PC-9 (cell line): Measurements from ENCODE around the gene TRIM42. TPM values are rescaled to one million over a fixed set of nuclear protein-coding genes. Genes with fewer than 3 reads are reported as not detected.
A peak's percentile ranks its signal among the peaks of the same experiment; 100 is the strongest.

Experiments
- BruUV-seq: library from RNA; stranded (reverse); fragments of 400-500 nt; replicated peaks from 2 replicates; lab custom pipeline; 2021; lab: Mats Ljungman, UMichigan
- CTCF ChIA-PET: fragments of 300-600 bp; sonication (Branson Sonifier 250); formaldehyde crosslinking; loops from one replicate; lab custom pipeline; 2022; ENCODE audit warnings: antibody characterized with exemption; lab: Charles Lee
- POLR2A ChIA-PET: fragments of 300-600 bp; sonication (Branson Sonifier 250); formaldehyde crosslinking; loops from one replicate; lab custom pipeline; 2022; ENCODE audit warnings: antibody characterized with exemption; ENCODE audit not compliant: unreplicated experiment; lab: Charles Lee
- DNase-seq, 2 experiments: peaks; one replicate each; pipeline versions ENCODE4 v3.0.0 to v3.0.0-alpha.2; 2015 to 2022; ENCODE audit warnings: mixed read lengths in 1 of 2
- H2AFZ ChIP-seq: fragments of 200-600 bp; sonication (generic); 2 replicates; pipeline ENCODE4 v1.8.1; 2017; ENCODE audit warnings: antibody characterized with exemption
- H3F3A ChIP-seq: fragments of 200-600 bp; sonication (generic); 2 replicates; pipeline ENCODE4 v1.8.1; 2017; ENCODE audit warnings: antibody characterized with exemption, mild to moderate bottlenecking, low read depth; ENCODE audit not compliant: insufficient read depth
- H3K27ac ChIP-seq: fragments of 200-600 bp; sonication (generic); 2 replicates; pipeline ENCODE4 v1.6.1; 2016; ENCODE audit warnings: mixed run types
- H3K27me3 ChIP-seq: fragments of 200-600 bp; sonication (generic); 2 replicates; pipeline ENCODE4 v1.6.1; 2016; ENCODE audit warnings: low read depth, mixed run types; ENCODE audit not compliant: insufficient read depth
- H3K36me3 ChIP-seq: fragments of 200-600 bp; sonication (generic); 2 replicates; pipeline ENCODE4 v1.6.1; 2016; ENCODE audit warnings: low read depth, mixed run types
- H3K4me1 ChIP-seq: fragments of 200-600 bp; sonication (generic); replicated peaks from 2 replicates; pipeline ENCODE4 v1.6.1; 2016; ENCODE audit warnings: mixed run types; ENCODE audit not compliant: insufficient read depth
- H3K4me2 ChIP-seq: fragments of 200-600 bp; sonication (generic); 2 replicates; pipeline ENCODE4 v1.6.1; 2017; ENCODE audit warnings: mixed run types
- H3K4me3 ChIP-seq: fragments of 200-600 bp; sonication (generic); 2 replicates; pipeline ENCODE4 v1.6.1; 2016; ENCODE audit warnings: mixed run types
- H3K79me2 ChIP-seq: fragments of 200-600 bp; sonication (generic); 2 replicates; pipeline ENCODE4 v1.6.1; 2017; ENCODE audit warnings: low read depth, mixed run types
- H3K9me2 ChIP-seq: fragments of 200-600 bp; sonication (generic); 2 replicates; pipeline ENCODE4 v1.8.1; 2017; ENCODE audit warnings: mild to moderate bottlenecking; ENCODE audit not compliant: insufficient read depth
- H3K9me3 ChIP-seq: fragments of 200-600 bp; sonication (generic); 2 replicates; pipeline ENCODE4 v1.8.1; 2016; ENCODE audit warnings: low read depth; ENCODE audit not compliant: insufficient read depth
- H4K20me1 ChIP-seq: fragments of 200-600 bp; sonication (generic); 2 replicates; pipeline ENCODE4 v1.8.1; 2017; ENCODE audit not compliant: insufficient read depth
- EZH2 ChIP-seq: fragments of 200-600 bp; sonication (generic); IDR thresholded peaks from 2 replicates; pipeline ENCODE4 v1.8.0; 2017; ENCODE audit warnings: antibody characterized with exemption, low read depth
- intact Hi-C: fragments of 100-400 bp; cut with micrococcal nuclease; formaldehyde crosslinking; loops from one replicate; pipeline ENCODE4 v1.10.0; 2022; ENCODE audit not compliant: unreplicated experiment
- total RNA-seq: library from RNA; stranded (reverse); gene quantifications from 2 replicates; pipeline ENCODE4 v1.2.3, GENCODE V29; 2021
- TF ChIP-seq, protein P1 (sequence below): fragments of 200-600 bp; sonication (generic); conservative IDR thresholded peaks from 2 replicates; pipeline ENCODE4 v1.6.1; 2017; ENCODE audit warnings: mixed run types, antibody characterized with exemption, mild to moderate bottlenecking, moderate library complexity

The TRIM42 gene
- total RNA-seq, 1 experiment from 2014 or later: not detected

DNA sequence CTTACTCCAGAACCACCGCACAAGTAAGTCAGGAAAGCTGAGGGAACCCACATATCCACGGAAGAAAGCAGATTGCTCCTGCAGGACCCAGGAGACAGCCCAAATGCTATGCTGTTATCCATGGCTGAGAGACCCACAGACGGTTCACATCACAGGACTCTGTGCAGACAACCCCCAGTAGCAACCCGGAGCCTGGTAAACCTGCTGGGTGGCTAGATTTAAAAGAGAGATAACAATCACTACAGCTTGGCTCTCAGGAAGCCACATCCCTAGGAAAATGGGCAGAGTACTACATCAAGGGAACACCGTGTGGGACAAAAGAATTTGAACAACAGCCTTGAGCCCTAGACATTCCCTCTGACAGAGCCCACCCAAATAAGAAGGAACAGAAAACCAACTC lies 13.8 kb upstream of the TRIM42 start:
- no peaks in the 10 kb centered on the region for H4K20me1 ChIP-seq
- CTCF ChIA-PET: no interaction called here
- intact Hi-C loops: no loop called here

DNA sequence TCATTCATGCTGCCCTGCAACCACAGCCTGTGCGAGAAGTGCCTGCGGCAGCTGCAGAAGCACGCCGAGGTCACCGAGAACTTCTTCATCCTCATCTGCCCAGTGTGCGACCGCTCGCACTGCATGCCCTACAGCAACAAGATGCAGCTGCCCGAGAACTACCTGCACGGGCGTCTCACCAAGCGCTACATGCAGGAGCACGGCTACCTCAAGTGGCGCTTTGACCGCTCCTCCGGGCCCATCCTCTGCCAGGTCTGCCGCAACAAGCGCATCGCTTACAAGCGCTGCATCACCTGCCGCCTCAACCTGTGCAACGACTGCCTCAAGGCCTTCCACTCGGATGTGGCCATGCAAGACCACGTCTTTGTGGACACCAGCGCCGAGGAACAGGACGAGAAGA lies 4.7 kb downstream of the TRIM42 start:
- ChIA-PET CTCF (no interaction called here), POLR2A (no interaction called here)
- Histone ChIP-seq H3K9me3 (no peaks in the 10 kb centered on the region), H3K27me3 (no peaks in the 10 kb centered on the region), H2AFZ (no peak overlapping the region), H3K4me1 (no peaks in the 10 kb centered on the region), H4K20me1 (no peaks in the 10 kb centered on the region), H3F3A (no peaks in the 10 kb centered on the region), H3K79me2 (no peaks in the 10 kb centered on the region), H3K9me2 (no peaks in the 10 kb centered on the region), H3K27ac (no peak overlapping the region), H3K36me3 (no peaks in the 10 kb centered on the region), H3K4me3 (no peak overlapping the region), H3K4me2 (no peak overlapping the region)
- TF ChIP-seq, protein P1, sequence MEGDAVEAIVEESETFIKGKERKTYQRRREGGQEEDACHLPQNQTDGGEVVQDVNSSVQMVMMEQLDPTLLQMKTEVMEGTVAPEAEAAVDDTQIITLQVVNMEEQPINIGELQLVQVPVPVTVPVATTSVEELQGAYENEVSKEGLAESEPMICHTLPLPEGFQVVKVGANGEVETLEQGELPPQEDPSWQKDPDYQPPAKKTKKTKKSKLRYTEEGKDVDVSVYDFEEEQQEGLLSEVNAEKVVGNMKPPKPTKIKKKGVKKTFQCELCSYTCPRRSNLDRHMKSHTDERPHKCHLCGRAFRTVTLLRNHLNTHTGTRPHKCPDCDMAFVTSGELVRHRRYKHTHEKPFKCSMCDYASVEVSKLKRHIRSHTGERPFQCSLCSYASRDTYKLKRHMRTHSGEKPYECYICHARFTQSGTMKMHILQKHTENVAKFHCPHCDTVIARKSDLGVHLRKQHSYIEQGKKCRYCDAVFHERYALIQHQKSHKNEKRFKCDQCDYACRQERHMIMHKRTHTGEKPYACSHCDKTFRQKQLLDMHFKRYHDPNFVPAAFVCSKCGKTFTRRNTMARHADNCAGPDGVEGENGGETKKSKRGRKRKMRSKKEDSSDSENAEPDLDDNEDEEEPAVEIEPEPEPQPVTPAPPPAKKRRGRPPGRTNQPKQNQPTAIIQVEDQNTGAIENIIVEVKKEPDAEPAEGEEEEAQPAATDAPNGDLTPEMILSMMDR: no peak
- no peak for TF ChIP-seq EZH2
- no TSS peak for BruUV-seq
- intact Hi-C loops: no loop called here
- no peak for DNase-seq

More for the DNA sequence above, 13.8 kb upstream of the TRIM42 start:
- Histone ChIP-seq H2AFZ (no peak overlapping the region), H3K4me1 (no peaks in the 10 kb centered on the region), H3K9me2 (peaks cover 6% of the 10 kb centered on the region; the same call in 1 of the 2 replicates), H3K4me3 (no peak overlapping the region), H3K79me2 (no peaks in the 10 kb centered on the region), H3K4me2 (no peak overlapping the region), H3K27ac (no peak overlapping the region), H3F3A (no peaks in the 10 kb centered on the region), H3K36me3 (no peaks in the 10 kb centered on the region), H3K27me3 (no peaks in the 10 kb centered on the region), H3K9me3 (no peaks in the 10 kb centered on the region)
- TF ChIP-seq EZH2: no peak
- TF ChIP-seq, protein P1: no peak
- POLR2A ChIA-PET: no interaction called here
- peak in 1 of 2 experiments; percentile 5 for DNase-seq
- no TSS peak for BruUV-seq

DNA sequence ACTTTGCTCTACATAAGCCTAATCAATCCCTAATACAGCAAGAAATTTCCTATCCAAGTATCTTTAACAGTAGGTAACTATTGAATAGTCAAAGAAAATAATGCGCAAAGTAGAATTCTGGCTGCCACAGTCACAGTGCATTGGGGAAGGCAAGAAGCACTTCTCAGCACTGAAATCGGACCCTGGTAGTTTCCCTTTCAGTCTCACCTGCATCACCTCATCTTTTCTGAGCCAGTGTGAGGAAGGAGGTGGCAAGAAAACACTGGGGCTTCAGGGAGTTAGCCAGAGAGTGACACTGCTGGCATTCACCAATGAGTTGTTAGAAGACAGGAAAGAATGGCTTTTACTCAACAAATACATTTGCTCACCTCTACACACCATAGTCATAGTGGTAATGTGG lies 8.3 kb downstream of the TRIM42 start:
- Histone ChIP-seq H3K36me3 (no peaks in the 10 kb centered on the region), H3K79me2 (no peaks in the 10 kb centered on the region), H3K27ac (no peak overlapping the region), H3K4me1 (no peaks in the 10 kb centered on the region), H4K20me1 (no peaks in the 10 kb centered on the region), H2AFZ (no peak overlapping the region), H3K27me3 (no peaks in the 10 kb centered on the region), H3F3A (no peaks in the 10 kb centered on the region), H3K4me3 (no peak overlapping the region), H3K4me2 (no peak overlapping the region), H3K9me3 (no peaks in the 10 kb centered on the region), H3K9me2 (no peaks in the 10 kb centered on the region)
- no TSS peak for BruUV-seq
- DNase-seq: no peak
- ChIA-PET POLR2A (no interaction called here), CTCF (no interaction called here)
- TF ChIP-seq, protein P1: no peak
- TF ChIP-seq EZH2: no peak
- intact Hi-C loops: no loop called here
